Upper lobe of left lung (tissue), 4 donors: ENCODE data around the gene KRT86.

Source experiments
- CTCF ChIP-seq, 6 experiments: fragments of 450-650 bp in 4 of 6; fragments of 200-600 bp in 2 of 6; sonication (generic) in 2 of 6; IDR thresholded peaks; one replicate each; pipeline ENCODE4 v1.5.1; 2016 to 2019; ENCODE audit warnings: antibody characterized with exemption in 6 of 6
- POLR2A ChIP-seq, 4 donors: fragments of 450-650 bp; IDR thresholded peaks; one replicate each; pipeline ENCODE4 v1.5.1; 2016 to 2017; ENCODE audit warnings: antibody characterized with exemption in 4 of 4, mild to moderate bottlenecking in 2 of 4

- TF ChIP-seq POLR2A (IDR thresholded peaks at IDR 0.05) (no peak), CTCF (IDR thresholded peaks at IDR 0.05) (no peak)
These were observed 39.5 kb downstream of the KRT86 start for GRCh38 chr12:52313926-52314325.
